HCT116 (cell line): ENCODE data around the gene VWF. TPM values are rescaled to one million over a fixed set of nuclear protein-coding genes. Genes with fewer than 3 reads are reported as not detected.

Experiments used
- ATAC-seq: fragments of 200-7000 bp; cut with Tn5 transposase; 2 replicates; pipeline ENCODE4 v1.9.1; 2020; ENCODE audit warnings: mild to moderate bottlenecking, moderate library complexity
- BruUV-seq: library from RNA; stranded (reverse); fragments of 400-500 nt; replicated peaks from 2 replicates; lab custom pipeline; 2021; lab: Mats Ljungman, UMichigan
- CTCF ChIA-PET: fragments of 300-600 bp; sonication (Branson Sonifier 250); formaldehyde crosslinking; loops from one replicate; lab custom pipeline; 2021; ENCODE audit warnings: antibody characterized with exemption; lab: Charles Lee
- POLR2A ChIA-PET: fragments of 300-600, 350-600 bp; sonication (Branson Sonifier 250); formaldehyde crosslinking; loops from one replicate; lab custom pipeline; 2021; ENCODE audit warnings: antibody characterized with exemption; lab: Charles Lee
- RAD21 ChIA-PET, 2 experiments: fragments of 300-600 bp; sonication (Branson Sonifier 250); formaldehyde crosslinking; loops; one replicate each; lab custom pipeline; 2023; ENCODE audit warnings: low total read pairs in 2 of 2; ENCODE audit not compliant: uncharacterized antibody in 2 of 2, unreplicated experiment in 2 of 2, low non-redundant PET in 1 of 2; lab: Charles Lee
- DNase-seq: peaks from one replicate; pipeline ENCODE4 v3.0.0-alpha.2; 2010; ENCODE audit warnings: low read depth, low spot score
- H2AFZ ChIP-seq: fragments of 200-600 bp; shearing (Covaris generic), sonication (generic); 2 replicates; pipeline ENCODE4 v1.6.1; 2017; ENCODE audit warnings: low read depth, mixed run types, mixed read lengths, antibody characterized with exemption, low read length; ENCODE audit not compliant: poor library complexity, severe bottlenecking
- H3K27ac ChIP-seq: 2 replicates; pipeline ENCODE4 v1.5.1; 2012; ENCODE audit warnings: low read depth, low read length
- H3K27me3 ChIP-seq: fragments of 200-600 bp; sonication (generic); 2 replicates; pipeline ENCODE4 v1.6.1; 2016; ENCODE audit warnings: mixed run types, low read length, mixed read lengths; ENCODE audit not compliant: insufficient read depth
- H3K36me3 ChIP-seq, 2 experiments: fragments of 200-500 bp in 1 of 2; fragments of 200-600 bp in 1 of 2; sonication (Bioruptor generic) in 1 of 2; sonication (generic) in 1 of 2; 2 replicates each; pipeline versions ENCODE4 v1.5.1 to v1.6.1; 2014 to 2016; ENCODE audit warnings: low read length in 2 of 2, inconsistent platforms in 1 of 2, mixed read lengths in 1 of 2, mixed run types in 1 of 2; ENCODE audit not compliant: insufficient read depth in 2 of 2, control insufficient read depth in 1 of 2
- H3K4me1 ChIP-seq, 2 experiments: fragments of 200-600 bp in 1 of 2; sonication (generic) in 1 of 2; 2 replicates each; pipeline versions ENCODE4 v1.5.1 to v1.6.1; 2012 to 2017; ENCODE audit warnings: low read length in 2 of 2, inconsistent platforms in 1 of 2, mild to moderate bottlenecking in 1 of 2, mixed read lengths in 1 of 2, mixed run types in 1 of 2, moderate library complexity in 1 of 2; ENCODE audit not compliant: insufficient read depth in 2 of 2, control insufficient read depth in 1 of 2
- H3K4me2 ChIP-seq: fragments of 200-600 bp; sonication (generic); 2 replicates; pipeline ENCODE4 v1.6.1; 2017; ENCODE audit warnings: mixed run types, low read length, mixed read lengths
- H3K4me3 ChIP-seq, 2 experiments: fragments of 200-600 bp in 1 of 2; sonication (generic) in 1 of 2; replicated peaks in 1 of 2; 2 replicates each; pipeline ENCODE4 v1.5.1; 2011 to 2016; ENCODE audit warnings: low read length in 2 of 2, control low read depth in 1 of 2, low read depth in 1 of 2, mild to moderate bottlenecking in 1 of 2, mixed read lengths in 1 of 2, mixed run types in 1 of 2
- H3K79me2 ChIP-seq: fragments of 200-600 bp; sonication (generic); 2 replicates; pipeline ENCODE4 v1.6.1; 2017; ENCODE audit warnings: mild to moderate bottlenecking, mixed run types, low read length, moderate library complexity, mixed read lengths; ENCODE audit not compliant: insufficient read depth
- H3K9ac ChIP-seq: fragments of 200-600 bp; sonication (generic); 2 replicates; pipeline ENCODE4 v1.6.1; 2016; ENCODE audit warnings: low read length, mixed read lengths
- H3K9me2 ChIP-seq: fragments of 200-600 bp; sonication (generic), shearing (Covaris generic); 2 replicates; pipeline ENCODE4 v1.6.1; 2017; ENCODE audit warnings: mixed run types, mild to moderate bottlenecking, moderate library complexity; ENCODE audit not compliant: insufficient read depth
- H3K9me3 ChIP-seq, 2 experiments: fragments of 200-500 bp in 1 of 2; fragments of 200-600 bp in 1 of 2; sonication (Bioruptor generic) in 1 of 2; sonication (generic) in 1 of 2; 2 replicates each; pipeline ENCODE4 v1.6.1; 2014 to 2017; ENCODE audit warnings: low read length in 2 of 2, mixed read lengths in 2 of 2, inconsistent platforms in 1 of 2, low read depth in 1 of 2, mild to moderate bottlenecking in 1 of 2, mixed run types in 1 of 2, moderate library complexity in 1 of 2; ENCODE audit not compliant: control insufficient read depth in 1 of 2, insufficient read depth in 1 of 2
- H4K20me1 ChIP-seq: fragments of 200-600 bp; sonication (generic), shearing (Covaris generic); 2 replicates; pipeline ENCODE4 v1.6.1; 2017; ENCODE audit warnings: mixed run types, mild to moderate bottlenecking, moderate library complexity; ENCODE audit not compliant: insufficient read depth
- ATF3 ChIP-seq: IDR thresholded peaks from 2 replicates; pipeline ENCODE4 v1.6.1; 2012
- CBX3 ChIP-seq: IDR thresholded peaks from 2 replicates; pipeline ENCODE4 v1.6.1; 2012; ENCODE audit warnings: low read depth
- CEBPB ChIP-seq: IDR thresholded peaks from 2 replicates; pipeline ENCODE4 v1.6.1; 2012; ENCODE audit warnings: low read depth
- EGR1 ChIP-seq: IDR thresholded peaks from 2 replicates; pipeline ENCODE4 v1.6.1; 2012; ENCODE audit warnings: low read depth
- ELF1 ChIP-seq: IDR thresholded peaks from 2 replicates; pipeline ENCODE4 v1.6.1; 2012; ENCODE audit warnings: low read depth, borderline replicate concordance
- EZH2 ChIP-seq: fragments of 200-600 bp; sonication (generic); IDR thresholded peaks from 2 replicates; pipeline ENCODE4 v1.6.1; 2017; ENCODE audit warnings: antibody characterized with exemption, mixed run types
- EZH2phosphoT487 ChIP-seq: fragments of 200-600 bp; IDR thresholded peaks from 2 replicates; pipeline ENCODE4 v1.6.1; 2018; ENCODE audit warnings: antibody characterized with exemption, borderline replicate concordance
- JUND ChIP-seq: IDR thresholded peaks from 2 replicates; pipeline ENCODE4 v1.6.1; 2012
- MAX ChIP-seq: IDR thresholded peaks from 2 replicates; pipeline ENCODE4 v1.6.1; 2012
- POLR2A ChIP-seq: IDR thresholded peaks from 2 replicates; pipeline ENCODE4 v1.7.0; 2011; ENCODE audit warnings: borderline replicate concordance; ENCODE audit not compliant: insufficient read depth, insufficient read length; ENCODE audit errors: extremely low read depth
- POLR2AphosphoS5 ChIP-seq: IDR thresholded peaks from 2 replicates; pipeline ENCODE4 v1.6.1; 2011; ENCODE audit warnings: mild to moderate bottlenecking, low read depth, low read length, moderate library complexity
- RAD21 ChIP-seq: IDR thresholded peaks from 2 replicates; pipeline ENCODE4 v1.6.1; 2012; ENCODE audit warnings: low read depth, mild to moderate bottlenecking
- SIN3A ChIP-seq: IDR thresholded peaks from 2 replicates; pipeline ENCODE4 v1.6.1; 2012; ENCODE audit warnings: low read depth
- SP1 ChIP-seq: IDR thresholded peaks from 2 replicates; pipeline ENCODE4 v1.6.1; 2012; ENCODE audit warnings: low read depth
- SRF ChIP-seq: IDR thresholded peaks from 2 replicates; pipeline ENCODE4 v1.6.1; 2012; ENCODE audit warnings: low read depth
- TCF7L2 ChIP-seq: IDR thresholded peaks from 2 replicates; pipeline ENCODE4 v1.7.0; 2011; ENCODE audit warnings: borderline replicate concordance, inconsistent platforms; ENCODE audit not compliant: insufficient read depth, insufficient read length; ENCODE audit errors: extremely low read depth
- YY1 ChIP-seq: IDR thresholded peaks from 2 replicates; pipeline ENCODE4 v1.6.1; 2011; ENCODE audit warnings: low read length, low read depth, moderate library complexity, mild to moderate bottlenecking; ENCODE audit not compliant: insufficient replicate concordance; ENCODE audit errors: extremely low read depth
- ZFX ChIP-seq: fragments of 450-650 bp; IDR thresholded peaks from 2 replicates; pipeline ENCODE4 v1.6.1; 2017
- ZNF274 ChIP-seq: fragments of 200-500 bp; sonication (Bioruptor generic); IDR thresholded peaks from 2 replicates; pipeline ENCODE4 v1.6.1; 2014; ENCODE audit warnings: mild to moderate bottlenecking, low read depth, low read length, inconsistent platforms
- intact Hi-C: fragments of 100-400 bp; cut with micrococcal nuclease; formaldehyde crosslinking; loops from 2 replicates; pipeline ENCODE4 v1.10.0; 2022
- total RNA-seq: library from RNA; stranded (reverse); gene quantifications from one replicate; pipeline ENCODE4 v1.2.1, GENCODE V29; 2021; ENCODE audit not compliant: unreplicated experiment

The VWF gene
- total RNA-seq, 1 experiment from 2014 or later: 0.57 TPM

- Histone ChIP-seq H3K9me2 (no peaks in the 10 kb centered on the region), H3K79me2 (no peaks in the 10 kb centered on the region), H3K4me3 (no peak overlapping the region), H2AFZ (no peak overlapping the region), H3K4me1 (peaks cover 4 to 19% of the 10 kb centered on the region in 2 experiments; a peak in 3 of 4 replicates), H4K20me1 (no peaks in the 10 kb centered on the region), H3K27me3 (no peaks in the 10 kb centered on the region), H3K4me2 (no peak overlapping the region), H3K36me3 (no peaks in the 10 kb centered on the region), H3K9ac (no peak overlapping the region), H3K9me3 (no peaks in the 10 kb centered on the region), H3K27ac (no peak overlapping the region)
- POLR2A ChIA-PET: no interaction called here
- RAD21 ChIA-PET: no interaction called here
- intact Hi-C loops: loop anchor here (1.0 to 2.0 kb wide), 2 partner anchors 128 to 296 kb away; no protein-coding TSS in a partner anchor
- DNase-seq (no peak), ATAC-seq (no peak)
- CTCF ChIA-PET: interaction anchor here (2.3 kb wide), 1 partner anchor 53 kb away, joined by 11 read pairs; no protein-coding TSS in a partner anchor
- TF ChIP-seq MAX: no peak
- BruUV-seq: no TSS peak
Measured at GRCh38 chr12:6040815-6041214, 83.7 kb downstream of the VWF start.

- Histone ChIP-seq H3K79me2 (no peaks in the 10 kb centered on the region), H3K27me3 (no peaks in the 10 kb centered on the region), H3K9ac (no peak overlapping the region), H3K27ac (no peak overlapping the region), H3K4me2 (peak overlapping the region; percentile 29), H3K36me3 (no peaks in the 10 kb centered on the region), H3K4me1 (peaks cover 4 to 19% of the 10 kb centered on the region in 2 experiments; a peak in 3 of 4 replicates), H3K9me3 (no peaks in the 10 kb centered on the region), H4K20me1 (no peaks in the 10 kb centered on the region), H3K4me3 (no peak overlapping the region), H3K9me2 (no peaks in the 10 kb centered on the region), H2AFZ (peak overlapping the region; percentile 83)
- no TSS peak for BruUV-seq
- DNase-seq: peak; percentile 57
- RAD21 ChIA-PET: interaction anchor here in 1 of 2 experiments (3.6 kb wide), 1 partner anchor 51 kb away, joined by 38 read pairs; no protein-coding TSS in a partner anchor
- ATAC-seq: peak; percentile 85
- POLR2A ChIA-PET: interaction anchor here (1.5 kb wide), 1 partner anchor 52 kb away, joined by 6 read pairs; no protein-coding TSS in a partner anchor
- CTCF ChIA-PET: interaction anchor here (0.8 to 3.7 kb wide), 3 partner anchors 50 to 73 kb away, joined by 5 to 321 read pairs (median 11); no protein-coding TSS in a partner anchor
- intact Hi-C loops: loop anchor here (1.0 to 2.0 kb wide), 2 partner anchors 127 to 295 kb away; no protein-coding TSS in a partner anchor
- TF ChIP-seq ZFX (0 out of 2 replicates have a peak, but pooled peaks have one; percentile 18), EZH2phosphoT487 (no peak), JUND (no peak), ELF1 (no peak), TCF7L2 (no peak), EZH2 (no peak), SIN3A (no peak), YY1 (no peak), SP1 (no peak), POLR2AphosphoS5 (no peak), ZNF274 (no peak), CBX3 (no peak), EGR1 (no peak), CEBPB (no peak), MAX (no peak), POLR2A (no peak), SRF (no peak), ATF3 (no peak), RAD21 (peak; percentile 93)
Measured at GRCh38 chr12:6039894-6040601, 84.4 kb downstream of the VWF start.
